ENCODE results near the gene RMND1.

RMND1 gene

DNA sequence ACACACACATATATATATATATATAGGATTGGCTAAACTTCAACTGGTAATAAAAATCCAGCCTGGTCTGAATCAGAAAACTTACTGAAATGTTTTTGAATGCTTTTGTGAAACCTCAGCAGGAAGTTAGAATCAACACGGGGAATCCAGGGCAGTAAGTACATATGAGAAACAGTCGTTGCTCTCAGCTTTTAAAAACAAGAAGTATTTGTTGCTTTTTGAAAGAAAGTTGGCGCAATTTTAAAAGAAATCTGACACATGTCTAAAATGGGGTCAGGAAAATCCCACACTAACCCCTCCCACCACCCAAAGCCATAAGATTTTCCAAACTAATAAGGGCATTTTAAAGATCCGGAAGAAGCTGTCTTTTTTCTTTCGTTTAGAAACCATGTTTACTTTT, 30.4 kb upstream of the RMND1 start:
- peak; percentile 36 for DNase-seq (ENCODE audit: low spot score)
- in situ Hi-C loops (cut with MboI; ENCODE audit: low pct_unique_long_range_greater_than_20kb, low sequenced_read_pairs, unreplicated experiment) = no loop called here
- TF ChIP-seq, protein P1, sequence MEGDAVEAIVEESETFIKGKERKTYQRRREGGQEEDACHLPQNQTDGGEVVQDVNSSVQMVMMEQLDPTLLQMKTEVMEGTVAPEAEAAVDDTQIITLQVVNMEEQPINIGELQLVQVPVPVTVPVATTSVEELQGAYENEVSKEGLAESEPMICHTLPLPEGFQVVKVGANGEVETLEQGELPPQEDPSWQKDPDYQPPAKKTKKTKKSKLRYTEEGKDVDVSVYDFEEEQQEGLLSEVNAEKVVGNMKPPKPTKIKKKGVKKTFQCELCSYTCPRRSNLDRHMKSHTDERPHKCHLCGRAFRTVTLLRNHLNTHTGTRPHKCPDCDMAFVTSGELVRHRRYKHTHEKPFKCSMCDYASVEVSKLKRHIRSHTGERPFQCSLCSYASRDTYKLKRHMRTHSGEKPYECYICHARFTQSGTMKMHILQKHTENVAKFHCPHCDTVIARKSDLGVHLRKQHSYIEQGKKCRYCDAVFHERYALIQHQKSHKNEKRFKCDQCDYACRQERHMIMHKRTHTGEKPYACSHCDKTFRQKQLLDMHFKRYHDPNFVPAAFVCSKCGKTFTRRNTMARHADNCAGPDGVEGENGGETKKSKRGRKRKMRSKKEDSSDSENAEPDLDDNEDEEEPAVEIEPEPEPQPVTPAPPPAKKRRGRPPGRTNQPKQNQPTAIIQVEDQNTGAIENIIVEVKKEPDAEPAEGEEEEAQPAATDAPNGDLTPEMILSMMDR (IDR thresholded peaks at IDR 0.05; ENCODE audit: extremely low read depth, insufficient read depth, missing control alignments) = no peak

DNA sequence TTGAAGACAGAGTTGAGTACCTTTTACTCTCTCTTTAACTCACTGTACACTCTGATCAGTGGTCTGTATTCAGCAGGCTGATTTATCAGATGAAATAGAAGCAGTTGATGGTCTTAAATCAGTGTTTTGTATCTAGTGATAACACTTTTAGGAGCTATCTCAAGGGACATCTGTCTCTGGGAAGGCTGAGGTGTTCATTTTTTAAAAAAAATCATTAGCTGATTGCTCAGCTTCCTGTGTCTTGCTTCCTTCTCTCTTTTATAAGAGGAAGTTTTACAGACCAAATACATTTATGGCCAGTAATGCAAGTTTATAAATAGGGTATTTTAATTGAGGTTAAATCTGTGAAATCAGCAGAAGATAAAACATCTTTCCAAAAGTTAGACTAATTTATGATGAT, 29.9 kb upstream of the RMND1 start:
- no peak for DNase-seq (ENCODE audit: low spot score)
- TF ChIP-seq, protein P1 (IDR thresholded peaks at IDR 0.05; ENCODE audit: extremely low read depth, insufficient read depth, missing control alignments) = no peak
- in situ Hi-C loops (cut with MboI; ENCODE audit: low pct_unique_long_range_greater_than_20kb, low sequenced_read_pairs, unreplicated experiment) = no loop called here

DNA sequence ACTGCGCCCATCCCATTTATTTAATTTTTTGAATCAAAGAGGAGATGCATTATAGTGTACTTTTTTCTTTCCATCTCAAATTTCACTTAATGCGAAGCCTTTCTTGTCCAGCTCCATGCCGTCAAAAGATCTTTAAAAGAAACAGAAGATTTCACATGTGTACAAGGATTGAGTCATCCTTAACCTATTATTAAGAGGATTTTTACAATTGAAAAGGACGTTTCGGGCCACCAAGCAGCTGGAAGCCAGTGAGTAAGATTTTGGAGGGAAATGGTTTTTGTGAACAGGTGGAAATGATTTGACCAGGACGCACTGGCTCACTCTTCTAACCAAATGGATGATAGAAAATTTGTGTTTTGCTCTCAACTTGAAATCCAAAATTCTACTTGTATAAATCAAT, 26.7 kb upstream of the RMND1 start:
- in situ Hi-C loops (cut with MboI; ENCODE audit: low pct_unique_long_range_greater_than_20kb, low sequenced_read_pairs, unreplicated experiment) = no loop called here
- DNase-seq (ENCODE audit: low spot score) = no peak
- TF ChIP-seq, protein P1 (IDR thresholded peaks at IDR 0.05; ENCODE audit: extremely low read depth, insufficient read depth, missing control alignments) = no peak

DNA sequence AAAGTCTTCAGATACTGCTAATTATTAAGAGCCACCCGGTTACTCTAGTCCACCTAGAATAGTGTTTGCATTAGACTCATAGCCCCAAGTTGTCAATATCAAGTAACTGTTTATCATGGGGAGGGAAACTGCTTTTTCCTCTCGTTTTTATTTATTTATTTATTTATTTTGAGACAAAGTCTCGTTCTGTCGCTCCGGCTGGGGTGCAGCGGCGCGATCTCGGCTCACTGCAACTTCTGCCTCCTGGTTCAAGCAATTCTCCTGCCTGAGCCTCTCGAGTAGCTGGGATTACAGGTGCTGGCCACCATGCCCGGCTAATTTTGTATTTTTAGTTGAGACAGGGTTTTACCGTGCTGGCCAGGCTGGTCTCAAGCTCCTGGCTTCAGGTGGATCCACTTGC, 25.8 kb upstream of the RMND1 start:
- DNase-seq (ENCODE audit: low spot score) = no peak
- TF ChIP-seq, protein P1 (IDR thresholded peaks at IDR 0.05; ENCODE audit: extremely low read depth, insufficient read depth, missing control alignments) = no peak
- in situ Hi-C loops (cut with MboI; ENCODE audit: low pct_unique_long_range_greater_than_20kb, low sequenced_read_pairs, unreplicated experiment) = no loop called here

DNA sequence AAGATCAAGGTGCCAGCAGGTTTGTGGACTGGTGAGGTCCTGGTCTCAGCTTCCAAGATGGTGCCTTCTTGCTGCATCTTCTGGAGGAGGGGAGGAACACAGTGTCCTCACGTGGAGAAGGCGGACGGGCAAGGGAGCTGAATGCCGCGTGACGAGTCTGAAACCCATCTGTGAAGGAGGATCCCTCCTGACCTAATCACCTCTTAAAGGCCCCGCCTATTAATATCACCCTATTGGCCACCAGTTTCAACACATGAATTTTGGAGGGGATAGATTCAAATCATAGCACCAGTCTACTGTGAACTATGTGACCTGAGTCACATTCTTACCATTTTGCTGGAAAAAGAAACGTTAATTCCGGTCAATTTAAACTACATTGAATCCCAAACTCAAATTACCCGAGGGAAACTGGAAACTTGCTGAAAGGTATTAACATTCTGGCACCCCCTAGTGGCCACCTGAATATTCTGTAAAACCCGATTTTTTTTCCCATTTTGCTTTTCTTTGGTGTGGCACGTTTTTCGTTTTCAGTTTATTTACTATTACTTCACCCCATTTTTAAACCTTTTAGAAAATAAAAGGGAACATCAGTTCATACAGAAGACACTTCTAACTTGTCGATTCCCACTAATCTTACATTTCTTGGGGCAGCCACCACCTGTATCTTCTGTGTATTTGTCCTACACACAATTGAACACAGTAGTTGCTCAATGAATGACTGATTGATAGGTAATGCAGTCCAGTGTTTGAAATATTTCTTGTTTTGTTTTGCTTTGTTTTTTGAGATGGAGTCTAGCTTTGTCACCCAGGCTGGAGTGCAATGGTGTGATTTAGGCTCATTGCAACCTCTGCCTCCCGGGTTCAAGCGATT, 24.0 kb upstream of the RMND1 start:
- TF ChIP-seq, protein P1 (IDR thresholded peaks at IDR 0.05; ENCODE audit: extremely low read depth, insufficient read depth, missing control alignments) = peak; percentile 62
- in situ Hi-C loops (cut with MboI; ENCODE audit: low pct_unique_long_range_greater_than_20kb, low sequenced_read_pairs, unreplicated experiment) = no loop called here
- peak; percentile 44 for DNase-seq (ENCODE audit: low spot score)

DNA sequence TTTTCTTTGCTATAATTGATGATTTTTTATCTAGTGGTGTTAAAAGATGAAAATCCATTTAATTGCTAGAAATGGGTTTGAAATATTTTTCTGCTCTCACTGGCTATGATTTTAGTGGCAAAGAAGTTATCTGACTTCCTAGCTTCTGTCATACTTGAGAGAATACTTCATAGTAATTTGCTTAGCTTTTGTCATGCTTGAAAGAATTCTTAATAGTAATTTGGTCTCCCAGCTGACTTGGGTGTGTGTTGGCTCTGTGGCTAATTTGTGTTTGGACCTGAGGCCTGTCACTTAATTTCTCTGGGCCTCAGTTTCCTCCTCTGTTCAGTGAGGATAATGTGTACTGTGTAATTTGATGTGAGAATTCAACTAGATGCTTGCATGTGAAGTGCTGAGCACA, 12.8 kb upstream of the RMND1 start:
- TF ChIP-seq, protein P1 (IDR thresholded peaks at IDR 0.05; ENCODE audit: extremely low read depth, insufficient read depth, missing control alignments) = no peak
- in situ Hi-C loops (cut with MboI; ENCODE audit: low pct_unique_long_range_greater_than_20kb, low sequenced_read_pairs, unreplicated experiment) = no loop called here
- no peak for DNase-seq (ENCODE audit: low spot score)

Data from GM13977 (cell line).